GM23338 (cell line): ENCODE results near the gene IMPDH1. TPM values are rescaled to one million over a fixed set of nuclear protein-coding genes. Genes with fewer than 3 reads are reported as not detected.
A peak's percentile ranks its signal among the peaks of the same experiment; 100 is the strongest.

Experiments used
- ATAC-seq: fragments of 200-7000 bp; cut with Tn5 transposase; 3 replicates; pipeline ENCODE4 v1.9.1; 2020
- DNase-seq: peaks from one replicate; pipeline ENCODE4 v3.0.0-alpha.2; 2015; ENCODE audit warnings: low spot score
- H2AFZ ChIP-seq: fragments of 200-600 bp; sonication (generic); 2 replicates; pipeline ENCODE4 v1.8.0; 2016; ENCODE audit warnings: antibody characterized with exemption, mild to moderate bottlenecking, moderate library complexity
- H3F3A ChIP-seq: fragments of 200-600 bp; sonication (generic); replicated peaks from 2 replicates; pipeline ENCODE4 v1.8.0; 2017; ENCODE audit warnings: antibody characterized with exemption, mixed run types, low read depth
- H3K27ac ChIP-seq: fragments of 200-600 bp; sonication (generic); 2 replicates; pipeline ENCODE4 v1.6.1; 2016; ENCODE audit warnings: low read depth
- H3K27me3 ChIP-seq: fragments of 200-600 bp; sonication (generic); 2 replicates; pipeline ENCODE4 v1.8.0; 2016; ENCODE audit warnings: mild to moderate bottlenecking, mixed run types, moderate library complexity; ENCODE audit not compliant: insufficient read depth
- H3K36me3 ChIP-seq: fragments of 200-600 bp; sonication (generic); 2 replicates; pipeline ENCODE4 v1.8.0; 2016; ENCODE audit warnings: mild to moderate bottlenecking; ENCODE audit not compliant: insufficient read depth
- H3K4me1 ChIP-seq: fragments of 200-600 bp; sonication (generic); 2 replicates; pipeline ENCODE4 v1.8.0; 2016; ENCODE audit warnings: mild to moderate bottlenecking, moderate library complexity; ENCODE audit not compliant: insufficient read depth
- H3K4me2 ChIP-seq: fragments of 200-600 bp; sonication (generic); 2 replicates; pipeline ENCODE4 v1.7.1; 2017; ENCODE audit warnings: mixed run types
- H3K4me3 ChIP-seq: fragments of 200-600 bp; sonication (generic); 2 replicates; pipeline ENCODE4 v1.6.1; 2016; ENCODE audit warnings: mixed run types
- H3K79me2 ChIP-seq: fragments of 200-600 bp; sonication (generic); replicated peaks from 2 replicates; pipeline ENCODE4 v1.8.0; 2017; ENCODE audit warnings: mild to moderate bottlenecking; ENCODE audit not compliant: insufficient read depth
- H3K9me2 ChIP-seq: fragments of 200-600 bp; sonication (generic); 2 replicates; pipeline ENCODE4 v1.8.0; 2017; ENCODE audit not compliant: insufficient read depth
- H4K20me1 ChIP-seq: fragments of 200-600 bp; sonication (generic); replicated peaks from 2 replicates; pipeline ENCODE4 v1.8.0; 2017; ENCODE audit warnings: mild to moderate bottlenecking; ENCODE audit not compliant: insufficient read depth
- H3K27ac Mint-ChIP-seq: 2 replicates; pipeline ENCODE4 v1.8.0; 2020; ENCODE audit warnings: inconsistent platforms, mild to moderate bottlenecking, moderate library complexity, mixed read lengths
- H3K27me3 Mint-ChIP-seq: 3 replicates; pipeline ENCODE4 v1.8.0; 2022; ENCODE audit warnings: low read depth, mild to moderate bottlenecking, moderate library complexity, mixed read lengths, inconsistent platforms; ENCODE audit not compliant: insufficient read depth, poor library complexity
- H3K36me3 Mint-ChIP-seq: 3 replicates; pipeline ENCODE4 v1.8.0; 2021; ENCODE audit warnings: low read depth, mild to moderate bottlenecking, inconsistent platforms, moderate library complexity, mixed read lengths
- H3K4me1 Mint-ChIP-seq: 3 replicates; pipeline ENCODE4 v1.8.0; 2020; ENCODE audit warnings: mild to moderate bottlenecking, inconsistent platforms, mixed read lengths
- H3K4me3 Mint-ChIP-seq: 3 replicates; pipeline ENCODE4 v1.8.0; 2021; ENCODE audit warnings: moderate library complexity, mild to moderate bottlenecking, inconsistent platforms, mixed read lengths
- H3K9me3 Mint-ChIP-seq: 3 replicates; pipeline ENCODE4 v1.8.0; 2020; ENCODE audit warnings: moderate library complexity, mild to moderate bottlenecking, inconsistent platforms, mixed read lengths
- CREB1 ChIP-seq: fragments of 250-450 bp; sonication (Bioruptor Pico); IDR thresholded peaks from 2 replicates; pipeline ENCODE4 v1.5.0; 2020; ENCODE audit warnings: low read depth, mild to moderate bottlenecking, moderate library complexity
- EZH2 ChIP-seq: fragments of 200-600 bp; sonication (generic); IDR thresholded peaks from one replicate; pipeline ENCODE4 v1.8.0; 2017; ENCODE audit warnings: antibody characterized with exemption, mild to moderate bottlenecking, low read depth; ENCODE audit not compliant: unreplicated experiment
- EZH2phosphoT487 ChIP-seq: fragments of 200-600 bp; sonication (generic); IDR thresholded peaks from one replicate; pipeline ENCODE4 v1.8.1; 2018; ENCODE audit warnings: antibody characterized with exemption; ENCODE audit not compliant: unreplicated experiment
- JUNB ChIP-seq: IDR thresholded peaks from one replicate; pipeline ENCODE4 v1.6.1; 2016; ENCODE audit warnings: antibody characterized with exemption; ENCODE audit not compliant: unreplicated experiment
- POLR2AphosphoS5 ChIP-seq: IDR thresholded peaks from 2 replicates; pipeline ENCODE4 v1.6.1; 2016; ENCODE audit warnings: antibody characterized with exemption, low read depth
- STAT1 ChIP-seq: IDR thresholded peaks from one replicate; pipeline ENCODE4 v1.6.1; 2016; ENCODE audit warnings: antibody characterized with exemption; ENCODE audit not compliant: unreplicated experiment
- ZNF114 ChIP-seq: fragments of 250-450 bp; sonication (Bioruptor Pico); IDR thresholded peaks from 2 replicates; pipeline ENCODE4 v1.5.0; 2020; ENCODE audit warnings: mild to moderate bottlenecking, moderate library complexity
- ZNF331 ChIP-seq: fragments of 250-450 bp; sonication (Bioruptor Pico); IDR thresholded peaks from 2 replicates; pipeline ENCODE4 v1.5.0; 2020; ENCODE audit warnings: low read depth, mild to moderate bottlenecking, moderate library complexity
- polyA plus RNA-seq: library from polyadenylated mRNA; unstranded; fragments of >200 nt; fragmentation: Nextera tagmentation; extraction: Ambion mirVana; gene quantifications from 2 replicates; pipeline ENCODE4 v1.2.1, GENCODE V29; 2016
- total RNA-seq: library from RNA; depleted of rRNA; stranded (reverse); fragments of >200 nt; shearing (Covaris generic); gene quantifications from 2 replicates; pipeline ENCODE4 v1.2.3, GENCODE V29; 2014
- TF ChIP-seq, protein P1 (sequence below), 2 experiments: fragments of 200-600 bp in 1 of 2; sonication (generic) in 1 of 2; conservative IDR thresholded peaks; 2 replicates each; pipeline versions ENCODE4 v1.5.1 to v1.6.1; 2016 to 2017; ENCODE audit warnings: antibody characterized with exemption in 2 of 2, low read depth in 2 of 2, mild to moderate bottlenecking in 2 of 2, moderate library complexity in 1 of 2

IMPDH1 gene
- total and polyA plus RNA-seq, 2 experiments from 2014 or later: 16.4 to 48.3 TPM

DNA sequence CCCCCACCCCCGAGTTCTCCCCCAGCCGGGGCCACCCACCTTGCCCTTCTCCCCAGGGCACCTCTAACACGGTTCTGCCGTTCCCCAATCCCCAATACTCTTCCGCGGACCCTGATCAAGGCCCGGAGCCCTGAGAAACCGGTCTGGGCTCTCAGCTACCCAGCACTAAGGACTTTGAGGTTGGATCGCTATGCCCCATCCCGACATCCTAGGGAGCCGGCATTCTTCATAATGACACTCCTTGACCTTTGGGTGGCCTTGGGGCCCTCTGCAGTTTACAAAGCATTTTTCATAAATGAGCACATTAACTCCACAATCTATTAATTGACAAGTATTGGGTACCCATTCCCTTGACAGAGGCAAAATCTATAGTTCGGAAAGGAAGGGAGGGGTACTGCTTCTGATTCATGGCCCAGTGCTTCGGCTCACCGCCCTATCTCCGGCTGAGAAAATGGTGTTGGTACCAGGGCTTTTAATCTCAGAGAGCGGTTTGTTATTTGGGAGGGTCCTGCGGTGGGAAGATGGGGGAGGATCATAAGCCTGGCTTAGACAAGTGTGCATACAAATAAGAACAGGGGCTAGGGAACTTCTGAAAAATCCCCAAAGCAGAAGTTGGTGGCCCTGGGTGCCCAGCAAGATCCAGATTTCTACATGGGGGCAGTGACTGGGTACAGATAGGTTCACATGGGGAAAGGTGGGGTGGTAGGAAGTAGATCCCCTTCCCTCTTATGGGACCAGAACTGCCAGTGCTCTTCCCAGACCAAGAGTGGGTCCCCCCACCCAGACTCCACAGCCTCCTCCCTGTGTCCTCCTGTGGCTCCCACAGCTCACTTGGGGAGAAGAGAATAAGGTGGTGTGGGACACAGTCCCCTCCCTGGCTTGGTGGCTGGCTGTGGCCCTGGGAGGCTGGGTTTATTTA lies 3.2 kb downstream of the IMPDH1 start:
- ATAC-seq: peak; percentile 4
- peak overlapping the region; percentile 38 for H3K4me3 ChIP-seq
- H3K4me1 ChIP-seq: peaks cover 30% of the 10 kb centered on the region
- no peaks in the 10 kb centered on the region for H3K36me3 ChIP-seq
- Mint-ChIP-seq H3K36me3 (no peaks in the 10 kb centered on the region), H3K9me3 (peaks cover 3% of the 10 kb centered on the region; the same call in 1 of the 3 replicates), H3K27ac (no peak overlapping the region), H3K27me3 (peaks cover 61% of the 10 kb centered on the region), H3K4me1 (peaks cover 44% of the 10 kb centered on the region), H3K4me3 (peak overlapping the region; percentile 70)
- peaks cover 75% of the 10 kb centered on the region for H3K27me3 ChIP-seq
- peak overlapping the region; percentile 75 for H3K4me2 ChIP-seq
- peak; percentile 74 for DNase-seq
- peaks cover 4% of the 10 kb centered on the region; the same call in 1 of the 2 replicates for H3F3A ChIP-seq
- TF ChIP-seq JUNB (no peak), ZNF114 (no peak), EZH2 (peak; percentile 67), STAT1 (no peak), CREB1 (CRISPR knock-in tag) (no peak), EZH2phosphoT487 (no peak), POLR2AphosphoS5 (no peak), ZNF331 (no peak)
- TF ChIP-seq, protein P1, sequence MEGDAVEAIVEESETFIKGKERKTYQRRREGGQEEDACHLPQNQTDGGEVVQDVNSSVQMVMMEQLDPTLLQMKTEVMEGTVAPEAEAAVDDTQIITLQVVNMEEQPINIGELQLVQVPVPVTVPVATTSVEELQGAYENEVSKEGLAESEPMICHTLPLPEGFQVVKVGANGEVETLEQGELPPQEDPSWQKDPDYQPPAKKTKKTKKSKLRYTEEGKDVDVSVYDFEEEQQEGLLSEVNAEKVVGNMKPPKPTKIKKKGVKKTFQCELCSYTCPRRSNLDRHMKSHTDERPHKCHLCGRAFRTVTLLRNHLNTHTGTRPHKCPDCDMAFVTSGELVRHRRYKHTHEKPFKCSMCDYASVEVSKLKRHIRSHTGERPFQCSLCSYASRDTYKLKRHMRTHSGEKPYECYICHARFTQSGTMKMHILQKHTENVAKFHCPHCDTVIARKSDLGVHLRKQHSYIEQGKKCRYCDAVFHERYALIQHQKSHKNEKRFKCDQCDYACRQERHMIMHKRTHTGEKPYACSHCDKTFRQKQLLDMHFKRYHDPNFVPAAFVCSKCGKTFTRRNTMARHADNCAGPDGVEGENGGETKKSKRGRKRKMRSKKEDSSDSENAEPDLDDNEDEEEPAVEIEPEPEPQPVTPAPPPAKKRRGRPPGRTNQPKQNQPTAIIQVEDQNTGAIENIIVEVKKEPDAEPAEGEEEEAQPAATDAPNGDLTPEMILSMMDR (conservative IDR thresholded peaks at IDR 0.05; ENCODE audit: low read depth in 2 of 2): no peak
- H3K79me2 ChIP-seq: no peaks in the 10 kb centered on the region
- no peak overlapping the region for H2AFZ ChIP-seq
- no peak overlapping the region for H3K27ac ChIP-seq
- no peaks in the 10 kb centered on the region for H3K9me2 ChIP-seq
- H4K20me1 ChIP-seq: no peaks in the 10 kb centered on the region; the same call in 1 of the 2 replicates

DNA sequence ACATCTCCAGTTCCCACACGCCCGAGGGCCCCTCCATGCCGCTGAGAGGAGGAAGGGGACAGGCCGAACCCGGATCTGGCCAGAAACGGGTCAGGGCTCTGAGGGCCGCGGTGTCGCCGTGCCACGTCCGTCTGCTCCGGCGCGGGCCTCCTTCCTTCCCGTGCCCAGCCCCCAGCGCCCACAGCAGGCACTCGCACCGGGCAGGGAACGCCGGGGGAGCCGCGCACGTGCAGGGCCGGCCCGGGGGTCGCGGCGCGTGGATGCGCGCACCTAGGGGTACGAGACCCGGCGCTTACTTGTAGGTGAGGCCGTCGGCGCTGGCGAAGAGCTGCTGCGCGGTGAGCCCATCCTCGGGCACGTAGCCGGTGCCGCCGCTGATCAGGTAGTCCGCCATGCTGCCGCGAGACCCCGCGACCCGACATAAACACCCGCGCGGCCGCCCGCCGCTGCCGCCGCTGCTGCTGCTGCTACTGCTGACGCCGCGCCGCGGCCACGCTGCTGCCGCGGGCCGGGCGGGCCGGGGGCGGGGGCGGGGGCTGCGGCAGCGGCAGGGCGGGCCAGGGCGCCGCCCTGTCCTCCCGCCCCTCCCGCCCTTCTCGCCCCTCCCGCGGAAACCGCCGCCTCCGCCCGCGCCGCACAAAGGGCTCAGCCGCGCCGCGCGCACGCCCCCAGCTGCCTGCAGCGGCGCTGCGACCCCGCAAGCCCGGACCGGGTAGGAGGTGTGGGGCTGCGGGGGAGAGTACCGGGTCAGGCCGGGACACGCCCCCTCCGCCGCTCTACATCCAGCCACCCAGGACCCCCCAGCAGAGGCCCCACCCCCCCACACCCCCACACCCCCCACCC lies 4.1 kb downstream of the IMPDH1 start:
- no peaks in the 10 kb centered on the region for H3K36me3 ChIP-seq
- peak overlapping the region; percentile 43; the same call in 1 of the 2 replicates for H2AFZ ChIP-seq
- H3K4me3 Mint-ChIP-seq: peak overlapping the region; percentile 74
- TF ChIP-seq, protein P1 (conservative IDR thresholded peaks at IDR 0.05; ENCODE audit: low read depth in 2 of 2): peak in 1 of 2 experiments; percentile 34; a peak in 1 of 4 replicates
- no peak for TF ChIP-seq EZH2phosphoT487
- peaks cover 44% of the 10 kb centered on the region for H3K4me1 Mint-ChIP-seq
- peaks cover 3% of the 10 kb centered on the region; the same call in 1 of the 3 replicates for H3K9me3 Mint-ChIP-seq
- peaks cover 4% of the 10 kb centered on the region; the same call in 1 of the 2 replicates for H3F3A ChIP-seq
- H3K27ac ChIP-seq: no peak overlapping the region
- H3K4me1 ChIP-seq: peaks cover 30% of the 10 kb centered on the region
- peaks cover 54% of the 10 kb centered on the region for H3K27me3 Mint-ChIP-seq
- peak overlapping the region; percentile 67 for H3K4me3 ChIP-seq
- H3K9me2 ChIP-seq: no peaks in the 10 kb centered on the region
- H4K20me1 ChIP-seq: no peaks in the 10 kb centered on the region; the same call in 1 of the 2 replicates
- no peaks in the 10 kb centered on the region for H3K79me2 ChIP-seq
- peak overlapping the region; percentile 80 for H3K4me2 ChIP-seq
- ATAC-seq (0 out of 3 replicates have a peak, but pooled peaks have one; percentile 2), DNase-seq (peak; percentile 64)
- no peak overlapping the region for H3K27ac Mint-ChIP-seq
- H3K36me3 Mint-ChIP-seq: no peaks in the 10 kb centered on the region
- H3K27me3 ChIP-seq: peaks cover 66% of the 10 kb centered on the region
